Measurements from ENCODE around the gene ZBTB7A. TPM values are rescaled to one million over a fixed set of nuclear protein-coding genes. Genes with fewer than 3 reads are reported as not detected.
A peak's percentile ranks its signal among the peaks of the same experiment; 100 is the strongest.

Gene ZBTB7A
- total RNA-seq, 1 donor from 2014 or later = 51.9 TPM

- Histone ChIP-seq H3K27me3 (ENCODE audit: low read depth) (no peaks in the 10 kb centered on the region), H3K36me3 (peaks cover 24% of the 10 kb centered on the region), H3K9me3 (no peaks in the 10 kb centered on the region), H3K27ac (peak overlapping the region; percentile 94), H3K4me3 (peak overlapping the region; percentile 43), H3K4me1 (peaks cover 70% of the 10 kb centered on the region)
- intact Hi-C loops (cut with DNase I) = no loop called here
- no peak for TF ChIP-seq CTCF (IDR thresholded peaks at IDR 0.05)
- DNase-seq (peak; percentile 59), ATAC-seq (peak; percentile 3 to 5)
These were observed 7.8 kb downstream of the ZBTB7A start for GRCh38 chr19:4058693-4059452.

GRCh38 chr19:4057931-4058692, 8.6 kb downstream of the ZBTB7A start:
- peak overlapping the region; percentile 43 for H3K4me3 ChIP-seq
- H3K27me3 ChIP-seq (ENCODE audit: low read depth) = no peaks in the 10 kb centered on the region
- H3K9me3 ChIP-seq = no peaks in the 10 kb centered on the region
- peaks cover 31% of the 10 kb centered on the region for H3K36me3 ChIP-seq
- ATAC-seq (peak; percentile 80 to 85), DNase-seq (peak; percentile 92)
- peak overlapping the region; percentile 94 for H3K27ac ChIP-seq
- peak; percentile 24 for TF ChIP-seq CTCF (IDR thresholded peaks at IDR 0.05)
- H3K4me1 ChIP-seq = peaks cover 70% of the 10 kb centered on the region
- intact Hi-C loops (cut with DNase I) = no loop called here

DNA sequence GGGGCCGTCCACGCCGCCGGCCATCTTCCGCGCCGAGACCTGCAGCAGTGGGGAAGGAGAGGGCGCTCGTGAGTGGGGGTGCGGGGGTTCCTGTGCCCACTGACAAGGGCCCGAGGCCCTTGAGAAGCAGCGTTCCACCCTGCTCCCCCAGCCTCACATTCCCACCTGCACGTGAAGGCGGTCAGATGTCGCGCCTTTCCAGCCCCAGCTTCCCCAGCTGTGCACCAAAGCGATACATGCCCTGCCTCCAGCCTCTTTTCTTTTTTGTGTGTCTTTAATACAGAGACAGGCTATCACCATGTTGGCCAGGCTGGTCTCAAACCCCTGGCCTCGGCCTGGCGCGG, 11.5 kb downstream of the ZBTB7A start:
- no peak for ATAC-seq
- no peak for DNase-seq
- Histone ChIP-seq H3K27me3 (ENCODE audit: low read depth) (no peaks in the 10 kb centered on the region), H3K4me3 (no peak overlapping the region), H3K4me1 (peaks cover 61% of the 10 kb centered on the region), H3K9me3 (no peaks in the 10 kb centered on the region), H3K27ac (no peak overlapping the region), H3K36me3 (peaks cover 50% of the 10 kb centered on the region)
- no peak for TF ChIP-seq CTCF (IDR thresholded peaks at IDR 0.05)
- intact Hi-C loops (cut with DNase I) = no loop called here

- Histone ChIP-seq H3K4me3 (no peak overlapping the region), H3K36me3 (peaks cover 54% of the 10 kb centered on the region), H3K9me3 (no peaks in the 10 kb centered on the region), H3K27ac (no peak overlapping the region), H3K27me3 (ENCODE audit: low read depth) (no peaks in the 10 kb centered on the region), H3K4me1 (peaks cover 55% of the 10 kb centered on the region)
- ATAC-seq = no peak
- intact Hi-C loops (cut with DNase I) = no loop called here
- peak; percentile 48 for DNase-seq
- no peak for TF ChIP-seq CTCF (IDR thresholded peaks at IDR 0.05)
These were observed 12.1 kb downstream of the ZBTB7A start for GRCh38 chr19:4054441-4055208.
